Large intestine (tissue), 3 donors: ENCODE data around the gene RASD1. TPM values are rescaled to one million over a fixed set of nuclear protein-coding genes. Genes with fewer than 3 reads are reported as not detected.

Source experiments
- DNase-seq, 2 donors: peaks; one replicate each; pipeline versions ENCODE4 v3.0.0 to v3.0.0-alpha.2; 2013
- H3K27ac ChIP-seq: one replicate; pipeline ENCODE4 v1.5.1; 2013; ENCODE audit warnings: low read length
- H3K27me3 ChIP-seq: 2 replicates; pipeline ENCODE4 v1.6.1; 2013; ENCODE audit warnings: low read length; ENCODE audit not compliant: control insufficient read depth, insufficient read depth
- H3K36me3 ChIP-seq: 2 replicates; pipeline ENCODE4 v1.6.1; 2013; ENCODE audit warnings: low read length; ENCODE audit not compliant: control insufficient read depth, insufficient read depth
- H3K4me1 ChIP-seq: one replicate; pipeline ENCODE4 v1.6.1; 2013; ENCODE audit warnings: low read length; ENCODE audit not compliant: control insufficient read depth, insufficient read depth
- H3K4me3 ChIP-seq: one replicate; pipeline ENCODE4 v1.5.1; 2013; ENCODE audit warnings: low read length
- H3K9me3 ChIP-seq: one replicate; pipeline ENCODE4 v1.6.1; 2013; ENCODE audit warnings: mild to moderate bottlenecking, low read depth, low read length, moderate library complexity; ENCODE audit not compliant: control insufficient read depth
- WGBS: methylation state at CpG from one replicate; pipeline ENCODE4 v1.1.5; 2013; ENCODE audit warnings: low lambda C conversion rate; ENCODE audit not compliant: insufficient coverage; 5-methylcytosine and 5-hydroxymethylcytosine counted together
- polyA plus RNA-seq: library from polyadenylated mRNA; unstranded; fragments of 120-200 nt; gene quantifications from one replicate; pipeline ENCODE4 v1.2.1, GENCODE V29; 2013

The RASD1 gene
- polyA plus RNA-seq, 1 donor, result 20.0 TPM

- no peaks in the 10 kb centered on the region for H3K27me3 ChIP-seq
- WGBS, result no CpG with 5 or more reads among the region's 14 CpGs
- no peaks in the 10 kb centered on the region for H3K4me1 ChIP-seq
- H3K27ac ChIP-seq, result peak overlapping the region; percentile 21
- no peaks in the 10 kb centered on the region for H3K9me3 ChIP-seq
- H3K4me3 ChIP-seq, result no peak overlapping the region
- H3K36me3 ChIP-seq, result peaks cover 9% of the 10 kb centered on the region
- DNase-seq, result no peak
Observed at GRCh38 chr17:17516941-17517720, 20.9 kb upstream of the RASD1 start.

- Histone ChIP-seq H3K4me1 (no peaks in the 10 kb centered on the region), H3K27ac (peak overlapping the region; percentile 51), H3K27me3 (no peaks in the 10 kb centered on the region), H3K36me3 (peaks cover 6% of the 10 kb centered on the region), H3K4me3 (no peak overlapping the region), H3K9me3 (no peaks in the 10 kb centered on the region)
- DNase-seq, result no peak
- WGBS, result no CpG with 5 or more reads among the region's 21 CpGs
Observed at GRCh38 chr17:17515934-17516930, 20.0 kb upstream of the RASD1 start.

DNA sequence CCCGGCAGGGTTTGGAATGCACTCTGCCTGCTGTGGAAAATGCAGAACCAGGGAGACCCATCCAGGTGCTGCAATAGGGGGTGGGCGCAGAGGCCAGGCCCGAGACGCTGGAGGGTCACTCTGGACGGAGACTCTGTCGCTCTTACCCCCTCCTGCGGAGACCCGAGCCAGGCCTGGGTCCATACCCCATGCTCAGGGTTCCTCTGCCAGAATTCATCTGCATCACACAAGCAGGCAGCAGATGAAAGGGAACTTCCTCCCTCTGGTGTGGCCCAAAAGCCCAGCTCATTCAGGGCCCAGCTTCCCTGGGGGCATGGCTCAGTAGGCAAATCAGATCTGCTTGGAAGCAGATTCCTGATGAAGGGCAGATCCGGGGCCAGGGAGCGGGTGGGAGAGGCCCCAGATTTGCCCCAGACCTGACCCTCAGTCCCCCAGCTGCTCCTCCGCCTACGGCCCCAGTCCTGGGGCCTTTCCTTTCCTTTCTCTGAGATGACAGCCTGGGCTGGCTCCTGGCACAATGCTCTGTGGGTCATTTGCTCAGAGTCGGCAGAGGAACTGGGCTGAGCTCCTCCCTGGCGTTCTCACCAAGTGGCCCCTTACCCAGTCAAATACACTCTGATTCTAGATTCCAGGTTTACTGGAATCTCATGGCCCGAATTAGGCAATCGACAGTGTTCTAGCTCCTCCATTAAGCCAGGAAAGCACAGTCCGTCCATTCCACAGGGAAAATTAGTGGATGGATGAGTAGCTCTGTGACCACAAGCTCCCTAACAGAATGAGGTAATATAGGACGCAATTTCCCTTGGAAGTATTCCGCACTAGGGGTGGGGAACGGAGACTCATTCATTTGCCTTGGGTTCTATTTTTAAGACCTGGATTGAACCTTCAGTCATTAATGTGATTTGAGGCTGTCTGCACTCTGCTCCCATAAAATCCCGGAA lies 19.1 kb upstream of the RASD1 start:
- DNase-seq, result no peak

GRCh38 chr17:17514361-17514992 lies 18.3 kb upstream of the RASD1 start:
- no peak overlapping the region for H3K27ac ChIP-seq
- no peak for DNase-seq
- peaks cover under 1% of the 10 kb centered on the region for H3K36me3 ChIP-seq
- WGBS, result no CpG with 5 or more reads among the region's 16 CpGs
- no peaks in the 10 kb centered on the region for H3K27me3 ChIP-seq
- no peaks in the 10 kb centered on the region for H3K9me3 ChIP-seq
- H3K4me3 ChIP-seq, result no peak overlapping the region
- no peaks in the 10 kb centered on the region for H3K4me1 ChIP-seq

More for the DNA sequence above, 19.1 kb upstream of the RASD1 start:
- H3K27ac ChIP-seq, result peak overlapping the region; percentile 51
- no peaks in the 10 kb centered on the region for H3K27me3 ChIP-seq
- H3K4me3 ChIP-seq, result no peak overlapping the region
- H3K4me1 ChIP-seq, result no peaks in the 10 kb centered on the region
- no peaks in the 10 kb centered on the region for H3K9me3 ChIP-seq
- peaks cover 3% of the 10 kb centered on the region for H3K36me3 ChIP-seq
- no CpG with 5 or more reads among the region's 21 CpGs for WGBS

DNA sequence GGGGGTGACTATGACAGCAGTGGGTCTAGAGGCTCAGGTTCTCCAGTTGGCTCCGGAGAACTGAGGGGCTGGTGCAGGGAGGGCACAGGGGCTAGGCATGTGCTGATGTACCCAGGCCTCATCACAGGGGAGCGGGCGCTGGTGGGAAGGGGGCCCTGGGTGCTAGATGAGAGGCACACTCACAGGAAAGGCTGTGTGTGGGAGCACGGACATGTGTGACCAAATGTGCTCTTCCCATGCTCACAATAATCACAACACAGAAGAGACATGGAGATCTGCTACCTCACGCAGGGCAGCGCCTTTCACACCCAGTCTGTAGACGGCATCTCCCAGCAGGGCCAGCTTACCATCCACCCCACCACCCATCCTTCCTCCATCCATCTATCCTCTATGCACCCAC lies 17.4 kb upstream of the RASD1 start:
- 83% methylated on average over 1 of the region's 7 CpGs for WGBS
- H3K27ac ChIP-seq, result no peak overlapping the region
- H3K4me1 ChIP-seq, result no peaks in the 10 kb centered on the region
- no peaks in the 10 kb centered on the region for H3K36me3 ChIP-seq
- no peaks in the 10 kb centered on the region for H3K9me3 ChIP-seq
- no peak for DNase-seq
- no peak overlapping the region for H3K4me3 ChIP-seq
- no peaks in the 10 kb centered on the region for H3K27me3 ChIP-seq

DNA sequence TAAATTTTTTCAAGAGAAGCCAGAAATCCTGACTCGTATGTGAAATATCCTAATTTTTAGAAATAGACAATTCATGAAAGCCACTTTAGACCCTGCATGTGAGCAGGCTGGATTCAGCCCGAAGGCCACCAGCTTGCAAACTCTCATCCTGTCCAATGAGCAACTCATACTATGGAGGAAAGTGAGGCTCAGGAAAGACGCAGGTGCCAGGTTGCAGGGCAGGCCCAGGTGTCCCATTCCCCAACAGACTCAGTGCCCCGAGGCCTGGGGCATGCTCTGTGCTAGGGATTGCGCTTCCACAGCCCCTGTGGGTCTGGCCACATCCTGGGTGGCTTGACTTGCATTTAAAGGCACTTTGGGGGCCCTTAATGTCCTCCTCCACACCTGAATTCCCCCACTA lies 16.7 kb upstream of the RASD1 start:
- Histone ChIP-seq H3K27me3 (no peaks in the 10 kb centered on the region), H3K9me3 (no peaks in the 10 kb centered on the region), H3K27ac (no peak overlapping the region), H3K4me3 (no peak overlapping the region), H3K36me3 (no peaks in the 10 kb centered on the region), H3K4me1 (no peaks in the 10 kb centered on the region)
- DNase-seq, result no peak
- WGBS, result no CpG with 5 or more reads among the region's 5 CpGs

DNA sequence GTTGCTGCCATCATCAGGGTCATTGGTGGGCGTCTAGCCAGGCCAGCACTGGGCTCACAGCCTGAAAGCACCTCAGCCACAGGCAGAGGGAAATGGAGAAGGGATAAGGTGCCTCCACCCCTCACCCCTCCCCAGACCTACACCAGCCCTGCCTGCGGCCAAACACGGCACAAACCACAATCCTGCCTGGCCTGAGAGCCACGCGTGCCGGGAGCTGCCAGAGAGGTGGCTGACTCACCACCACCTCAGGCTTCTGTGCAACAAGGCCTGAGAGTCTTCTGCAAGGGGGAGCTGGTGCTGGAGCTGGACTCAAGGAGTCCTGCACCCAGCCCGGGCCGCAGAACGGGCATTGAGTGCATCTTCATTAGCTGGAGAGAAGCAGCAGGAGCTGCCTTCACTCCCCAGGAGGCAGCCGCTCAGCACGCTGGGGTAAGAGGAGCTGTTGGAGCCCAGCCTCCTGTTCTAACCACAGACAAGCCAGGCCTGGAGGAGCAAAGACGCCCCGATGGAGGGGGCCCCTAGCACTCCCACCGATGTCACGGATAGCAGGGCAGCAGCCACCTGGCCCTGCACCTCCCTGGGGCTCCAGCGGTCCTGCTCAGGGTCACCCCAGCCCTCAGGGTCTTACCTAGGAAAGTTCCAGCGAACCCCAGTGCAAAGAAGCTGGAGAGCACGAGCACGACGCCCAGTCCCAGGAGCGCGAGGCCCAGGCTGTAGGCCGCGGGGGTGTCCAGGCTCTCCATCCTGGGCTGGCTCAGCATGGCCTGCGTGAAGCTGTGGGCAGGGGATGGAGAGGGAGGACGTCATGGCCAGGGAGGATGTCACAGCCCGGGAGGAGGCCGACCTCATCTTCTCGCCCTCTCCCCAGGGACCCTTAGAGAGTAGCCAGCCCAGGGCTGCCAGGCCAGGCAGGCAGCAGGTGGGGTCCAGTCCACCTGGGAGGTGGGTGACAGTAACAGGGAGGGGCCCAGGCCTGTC lies 16.0 kb upstream of the RASD1 start:
- no peaks in the 10 kb centered on the region for H3K4me1 ChIP-seq
- no peaks in the 10 kb centered on the region for H3K27me3 ChIP-seq
- no CpG with 5 or more reads among the region's 29 CpGs for WGBS
- no peaks in the 10 kb centered on the region for H3K36me3 ChIP-seq
- H3K4me3 ChIP-seq, result no peak overlapping the region
- H3K9me3 ChIP-seq, result no peaks in the 10 kb centered on the region
- DNase-seq, result no peak
- no peak overlapping the region for H3K27ac ChIP-seq

DNA sequence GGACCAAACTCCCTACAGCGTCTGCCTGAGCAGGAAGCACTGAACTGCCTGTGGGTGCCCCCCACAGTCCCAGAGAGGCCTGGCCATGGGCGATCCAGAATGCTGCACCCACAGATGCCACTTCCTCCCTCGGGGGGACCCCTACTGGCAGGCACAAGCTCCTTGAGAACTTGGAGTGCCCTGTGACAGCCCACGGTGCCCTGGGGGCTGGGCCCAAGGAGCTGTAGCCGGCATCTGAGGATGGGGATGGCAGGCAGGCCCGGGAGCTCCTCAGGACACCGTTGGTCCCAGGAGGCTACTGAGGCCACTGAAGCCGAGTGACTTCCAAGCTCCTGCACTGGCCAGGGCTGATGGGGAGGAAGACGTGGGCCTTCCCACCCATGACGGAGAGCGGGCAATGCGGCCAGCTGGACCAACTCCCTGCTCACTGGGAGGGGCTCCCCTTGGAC lies 15.1 kb upstream of the RASD1 start:
- Histone ChIP-seq H3K4me1 (no peaks in the 10 kb centered on the region), H3K27me3 (no peaks in the 10 kb centered on the region)
- DNase-seq, result no peak

More for the DNA sequence above, 15.1 kb upstream of the RASD1 start:
- WGBS, result no CpG with 5 or more reads among the region's 12 CpGs
- Histone ChIP-seq H3K36me3 (no peaks in the 10 kb centered on the region), H3K9me3 (no peaks in the 10 kb centered on the region), H3K27ac (no peak overlapping the region), H3K4me3 (no peak overlapping the region)
